HUES64 (cell line): Measurements from ENCODE around the gene DIAPH3.

Source experiments
- H3K27ac ChIP-seq: 2 replicates; pipeline ENCODE4 v1.7.0; 2013; ENCODE audit warnings: low read depth, low read length, inconsistent platforms
- H3K27me3 ChIP-seq: 2 replicates; pipeline ENCODE4 v1.6.1; 2013; ENCODE audit warnings: mild to moderate bottlenecking, low read length; ENCODE audit not compliant: insufficient read depth
- H3K36me3 ChIP-seq: 2 replicates; pipeline ENCODE4 v1.6.1; 2013; ENCODE audit warnings: mild to moderate bottlenecking, low read length; ENCODE audit not compliant: insufficient read depth
- H3K4me1 ChIP-seq: 2 replicates; pipeline ENCODE4 v1.6.1; 2013; ENCODE audit warnings: mild to moderate bottlenecking, low read length, moderate library complexity; ENCODE audit not compliant: insufficient read depth
- H3K4me3 ChIP-seq: 2 replicates; pipeline ENCODE4 v1.5.1; 2013; ENCODE audit warnings: mild to moderate bottlenecking, low read length, moderate library complexity
- H3K9ac ChIP-seq: 2 replicates; pipeline ENCODE4 v1.6.1; 2013; ENCODE audit warnings: mild to moderate bottlenecking, low read depth, low read length
- H3K9me3 ChIP-seq: 2 replicates; pipeline ENCODE4 v1.6.1; 2013; ENCODE audit warnings: low read depth, low read length; ENCODE audit not compliant: insufficient read depth
- WGBS: fragments of 150-250, 120-280 bp; methylation state at CpG from one replicate; pipeline ENCODE4 v1.1.7; 2013; ENCODE audit warnings: missing lambda C conversion rate; 5-methylcytosine and 5-hydroxymethylcytosine counted together

The DIAPH3 gene

GRCh38 chr13:60174113-60174512, 10.4 kb upstream of the DIAPH3 start:
- Histone ChIP-seq H3K9me3 (no peaks in the 10 kb centered on the region), H3K4me3 (no peak overlapping the region), H3K9ac (no peak overlapping the region), H3K4me1 (no peaks in the 10 kb centered on the region), H3K36me3 (no peaks in the 10 kb centered on the region), H3K27me3 (no peaks in the 10 kb centered on the region), H3K27ac (no peak overlapping the region)
- WGBS = 91% methylated on average over 5 of the region's 5 CpGs

- H3K27ac ChIP-seq = no peak overlapping the region
- no peak overlapping the region for H3K4me3 ChIP-seq
- no peaks in the 10 kb centered on the region for H3K36me3 ChIP-seq
- H3K27me3 ChIP-seq = no peaks in the 10 kb centered on the region
- H3K9me3 ChIP-seq = no peaks in the 10 kb centered on the region
- WGBS = 90% methylated on average over 2 of the region's 2 CpGs
- H3K4me1 ChIP-seq = no peaks in the 10 kb centered on the region
- no peak overlapping the region for H3K9ac ChIP-seq
Observed at GRCh38 chr13:60172111-60172510, 8.4 kb upstream of the DIAPH3 start.

- no peak overlapping the region for H3K9ac ChIP-seq
- no peaks in the 10 kb centered on the region for H3K9me3 ChIP-seq
- no peaks in the 10 kb centered on the region for H3K27me3 ChIP-seq
- 92% methylated on average over 3 of the region's 3 CpGs for WGBS
- peaks cover 8% of the 10 kb centered on the region for H3K4me1 ChIP-seq
- no peak overlapping the region for H3K27ac ChIP-seq
- no peaks in the 10 kb centered on the region for H3K36me3 ChIP-seq
- H3K4me3 ChIP-seq = no peak overlapping the region
Observed at GRCh38 chr13:60170414-60170813, 6.7 kb upstream of the DIAPH3 start.

- 92% methylated on average over 3 of the region's 3 CpGs for WGBS
- Histone ChIP-seq H3K27ac (no peak overlapping the region), H3K9ac (no peak overlapping the region), H3K4me3 (no peak overlapping the region), H3K4me1 (peaks cover 17% of the 10 kb centered on the region), H3K27me3 (no peaks in the 10 kb centered on the region), H3K36me3 (no peaks in the 10 kb centered on the region), H3K9me3 (no peaks in the 10 kb centered on the region)
Observed at GRCh38 chr13:60169239-60170031, 5.7 kb upstream of the DIAPH3 start.

- Histone ChIP-seq H3K36me3 (no peaks in the 10 kb centered on the region), H3K4me3 (no peak overlapping the region), H3K9ac (no peak overlapping the region), H3K27me3 (no peaks in the 10 kb centered on the region), H3K4me1 (peaks cover 22% of the 10 kb centered on the region), H3K9me3 (no peaks in the 10 kb centered on the region), H3K27ac (no peak overlapping the region)
- 96% methylated on average over 3 of the region's 3 CpGs for WGBS
Observed at GRCh38 chr13:60167121-60167520, 3.4 kb upstream of the DIAPH3 start.

- Histone ChIP-seq H3K27ac (peak overlapping the region; percentile 96), H3K36me3 (peaks cover 8% of the 10 kb centered on the region), H3K9me3 (no peaks in the 10 kb centered on the region), H3K4me3 (peak overlapping the region; percentile 94), H3K4me1 (peaks cover 26% of the 10 kb centered on the region), H3K9ac (peak overlapping the region; percentile 96; the same call in 1 of the 2 replicates), H3K27me3 (no peaks in the 10 kb centered on the region)
- WGBS = 70% methylated on average over 3 of the region's 3 CpGs
Observed at GRCh38 chr13:60165391-60166099, 1.8 kb upstream of the DIAPH3 start.

- under 1% methylated on average over 8 of the region's 9 CpGs for WGBS
Observed at GRCh38 chr13:60164234-60164889, 634 bp upstream of the DIAPH3 start.

GRCh38 chr13:60162096-60162495, 1.6 kb downstream of the DIAPH3 start:
- peaks cover 8% of the 10 kb centered on the region for H3K36me3 ChIP-seq
- H3K9ac ChIP-seq = no peak overlapping the region; the same call in 1 of the 2 replicates
- peaks cover 44% of the 10 kb centered on the region for H3K4me1 ChIP-seq
- H3K27me3 ChIP-seq = no peaks in the 10 kb centered on the region
- H3K9me3 ChIP-seq = no peaks in the 10 kb centered on the region
- H3K4me3 ChIP-seq = peak overlapping the region; percentile 94
- H3K27ac ChIP-seq = no peak overlapping the region

More at GRCh38 chr13:60164234-60164889, 634 bp upstream of the DIAPH3 start:
- peaks cover 26% of the 10 kb centered on the region for H3K4me1 ChIP-seq
- H3K4me3 ChIP-seq = peak overlapping the region; percentile 94
- H3K27ac ChIP-seq = peak overlapping the region; percentile 96
- H3K36me3 ChIP-seq = peaks cover 8% of the 10 kb centered on the region
- H3K27me3 ChIP-seq = no peaks in the 10 kb centered on the region
- no peaks in the 10 kb centered on the region for H3K9me3 ChIP-seq
- peak overlapping the region; percentile 96 for H3K9ac ChIP-seq

GRCh38 chr13:60158321-60158801, 5.4 kb downstream of the DIAPH3 start:
- Histone ChIP-seq H3K27ac (peak overlapping the region; percentile 76), H3K9ac (peak overlapping the region; percentile 30; the same call in 1 of the 2 replicates), H3K9me3 (no peaks in the 10 kb centered on the region), H3K4me3 (no peak overlapping the region), H3K4me1 (peaks cover 29% of the 10 kb centered on the region), H3K36me3 (peaks cover 8% of the 10 kb centered on the region), H3K27me3 (no peaks in the 10 kb centered on the region)

GRCh38 chr13:60155978-60156377, 7.8 kb downstream of the DIAPH3 start:
- no peak overlapping the region for H3K9ac ChIP-seq
- no peak overlapping the region; the same call in 1 of the 2 replicates for H3K27ac ChIP-seq
- no peaks in the 10 kb centered on the region for H3K9me3 ChIP-seq
- no peak overlapping the region for H3K4me3 ChIP-seq
- peaks cover 2% of the 10 kb centered on the region for H3K36me3 ChIP-seq
- H3K27me3 ChIP-seq = no peaks in the 10 kb centered on the region
- H3K4me1 ChIP-seq = peaks cover 20% of the 10 kb centered on the region

- Histone ChIP-seq H3K9ac (no peak overlapping the region), H3K4me1 (peaks cover 8% of the 10 kb centered on the region), H3K9me3 (no peaks in the 10 kb centered on the region), H3K4me3 (no peak overlapping the region), H3K27me3 (no peaks in the 10 kb centered on the region), H3K27ac (no peak overlapping the region), H3K36me3 (no peaks in the 10 kb centered on the region)
Observed at GRCh38 chr13:60152904-60153303, 10.8 kb downstream of the DIAPH3 start.
